ENCODE data around the gene PCBP1. TPM values are rescaled to one million over a fixed set of nuclear protein-coding genes. Genes with fewer than 3 reads are reported as not detected.

The PCBP1 gene
- total and polyA plus RNA-seq, 12 donors, result 32.8 to 511 (median 309) TPM

DNA sequence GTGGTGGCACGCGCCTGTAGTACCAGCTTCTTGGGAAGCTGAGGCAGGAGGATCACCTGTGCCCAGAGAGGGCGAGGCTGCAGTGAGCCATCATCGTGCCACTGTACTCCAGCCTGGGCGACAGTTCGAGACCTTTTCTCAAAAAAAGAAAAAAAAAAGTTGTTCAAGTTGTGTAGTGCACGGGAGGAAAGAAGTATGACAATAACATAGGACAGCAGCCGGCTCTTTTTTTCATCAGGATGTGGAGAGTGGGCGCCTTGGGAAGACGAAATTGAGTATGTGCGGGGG lies 36.5 kb downstream of the PCBP1 start:
- 12 to 19% (median 15%) methylated on average over 11 of the region's 11 CpGs for WGBS, 4 donors
- no peaks in the 10 kb centered on the region for H3K27me3 ChIP-seq
- peak overlapping the region; percentile 87 to 100 (median 96) for H3K27ac ChIP-seq
- DNase-seq, result no peak
- no peaks in the 10 kb centered on the region for H3K9me3 ChIP-seq (replicated peaks in 1 of 3)
- intact Hi-C loops (cut with DNase I), result no loop called here
- peak overlapping the region in 2 of 4 donors; percentile 34 to 60 for H3K4me3 ChIP-seq
- TF ChIP-seq, protein P1, sequence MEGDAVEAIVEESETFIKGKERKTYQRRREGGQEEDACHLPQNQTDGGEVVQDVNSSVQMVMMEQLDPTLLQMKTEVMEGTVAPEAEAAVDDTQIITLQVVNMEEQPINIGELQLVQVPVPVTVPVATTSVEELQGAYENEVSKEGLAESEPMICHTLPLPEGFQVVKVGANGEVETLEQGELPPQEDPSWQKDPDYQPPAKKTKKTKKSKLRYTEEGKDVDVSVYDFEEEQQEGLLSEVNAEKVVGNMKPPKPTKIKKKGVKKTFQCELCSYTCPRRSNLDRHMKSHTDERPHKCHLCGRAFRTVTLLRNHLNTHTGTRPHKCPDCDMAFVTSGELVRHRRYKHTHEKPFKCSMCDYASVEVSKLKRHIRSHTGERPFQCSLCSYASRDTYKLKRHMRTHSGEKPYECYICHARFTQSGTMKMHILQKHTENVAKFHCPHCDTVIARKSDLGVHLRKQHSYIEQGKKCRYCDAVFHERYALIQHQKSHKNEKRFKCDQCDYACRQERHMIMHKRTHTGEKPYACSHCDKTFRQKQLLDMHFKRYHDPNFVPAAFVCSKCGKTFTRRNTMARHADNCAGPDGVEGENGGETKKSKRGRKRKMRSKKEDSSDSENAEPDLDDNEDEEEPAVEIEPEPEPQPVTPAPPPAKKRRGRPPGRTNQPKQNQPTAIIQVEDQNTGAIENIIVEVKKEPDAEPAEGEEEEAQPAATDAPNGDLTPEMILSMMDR (IDR thresholded peaks at IDR 0.05), result peak in 1 of 6 experiments; percentile 3
- no peak for TF ChIP-seq POLR2A (IDR thresholded peaks at IDR 0.05)
- peaks cover 9 to 31% of the 10 kb centered on the region in 2 donors for H3K4me1 ChIP-seq (replicated peaks in 1 of 2)
- no peaks in the 10 kb centered on the region for H3K36me3 ChIP-seq (replicated peaks in 1 of 2)

DNA sequence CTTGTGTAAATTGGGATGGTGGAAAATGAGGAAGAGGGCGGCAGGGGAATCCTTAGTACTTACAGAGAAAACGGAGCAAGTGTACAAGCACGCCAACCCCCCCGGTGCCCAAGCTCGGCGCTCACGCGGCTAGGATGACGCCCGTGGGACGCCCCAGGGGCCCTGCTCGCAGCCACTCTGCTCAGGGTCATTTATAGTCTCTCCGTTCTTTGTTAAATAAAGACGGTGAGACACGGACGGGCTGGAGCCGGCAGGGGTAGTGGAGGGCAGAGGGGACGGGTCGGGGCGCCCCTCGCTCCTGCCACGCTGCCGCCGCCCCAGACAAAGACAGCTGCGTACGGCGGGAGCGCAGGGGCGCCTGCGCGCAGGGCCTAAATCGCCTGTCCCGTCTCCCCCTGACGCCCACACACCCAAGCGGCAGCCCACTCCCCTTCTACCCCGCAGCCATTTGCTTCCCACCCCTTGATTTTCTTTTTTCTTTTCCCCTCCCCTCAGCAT lies 37.8 kb downstream of the PCBP1 start:
- intact Hi-C loops (cut with DNase I), result no loop called here
- Histone ChIP-seq H3K9me3 (replicated peaks in 1 of 3) (no peaks in the 10 kb centered on the region), H3K27ac (peak overlapping the region; percentile 87 to 100 (median 96)), H3K4me1 (replicated peaks in 1 of 2) (peaks cover 9 to 31% of the 10 kb centered on the region in 2 donors), H3K36me3 (replicated peaks in 1 of 2) (no peaks in the 10 kb centered on the region), H3K27me3 (no peaks in the 10 kb centered on the region), H3K4me3 (peak overlapping the region in 2 of 4 donors; percentile 34 to 60)
- 0 to 1% (median 1%) methylated on average over 25 to 36 of the region's 36 CpGs for WGBS, 4 donors
- peak; percentile 72 to 85 (median 79) for DNase-seq
- TF ChIP-seq, protein P1 (IDR thresholded peaks at IDR 0.05), result no peak
- peak in 1 of 2 donors; percentile 64 for TF ChIP-seq POLR2A (IDR thresholded peaks at IDR 0.05)

DNA sequence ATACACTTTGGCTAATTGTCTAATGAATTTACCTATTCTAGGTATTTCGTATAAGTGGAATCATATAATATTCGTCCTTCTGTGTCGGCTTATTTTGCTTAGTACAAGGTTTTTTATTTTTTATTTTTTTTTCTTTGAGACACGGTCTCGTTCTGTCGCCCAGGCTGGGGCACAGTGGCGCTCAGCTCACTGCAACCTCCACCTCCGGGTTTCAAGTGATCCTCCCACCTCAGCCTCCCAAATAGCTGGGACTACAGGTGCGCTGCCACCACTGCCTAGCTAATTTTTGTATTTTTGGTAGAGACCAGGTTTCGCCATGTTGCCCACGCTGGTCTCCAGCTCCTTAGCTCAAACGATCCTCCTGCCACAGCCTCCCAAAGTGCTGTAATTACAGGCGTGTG lies 38.2 kb downstream of the PCBP1 start:
- no peak for DNase-seq
- H3K27ac ChIP-seq, result peak overlapping the region; percentile 87 to 100 (median 96)
- 58 to 66% (median 60%) methylated on average over 13 of the region's 13 CpGs for WGBS, 4 donors
- peaks cover 9 to 31% of the 10 kb centered on the region in 2 donors for H3K4me1 ChIP-seq (replicated peaks in 1 of 2)
- H3K9me3 ChIP-seq (replicated peaks in 1 of 3), result no peaks in the 10 kb centered on the region
- H3K27me3 ChIP-seq, result no peaks in the 10 kb centered on the region
- TF ChIP-seq POLR2A (IDR thresholded peaks at IDR 0.05), result no peak
- TF ChIP-seq, protein P1 (IDR thresholded peaks at IDR 0.05), result no peak
- H3K4me3 ChIP-seq, result peak overlapping the region in 2 of 4 donors; percentile 34 to 60
- no peaks in the 10 kb centered on the region for H3K36me3 ChIP-seq (replicated peaks in 1 of 2)
- intact Hi-C loops (cut with DNase I), result no loop called here

DNA sequence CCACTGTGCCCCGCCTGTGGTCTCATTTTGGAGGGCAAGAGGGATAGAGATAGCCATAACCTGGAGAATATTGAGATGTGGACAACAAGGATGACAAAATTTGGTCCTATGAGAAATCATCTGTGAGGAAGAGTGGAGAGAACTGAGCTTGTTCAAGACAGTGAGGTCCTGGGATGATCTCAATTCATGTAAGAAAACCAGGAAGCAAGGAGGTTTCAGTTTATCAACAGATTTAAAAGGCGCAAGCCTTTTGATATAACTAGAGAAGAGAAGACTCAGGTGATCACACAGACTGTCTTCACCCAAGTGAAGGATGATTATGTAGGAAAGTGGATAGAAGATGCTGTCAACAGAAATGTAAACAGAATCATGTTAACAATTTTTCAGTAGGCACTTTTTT lies 39.1 kb downstream of the PCBP1 start:
- Histone ChIP-seq H3K27ac (peak overlapping the region in 1 of 5 donors; percentile 3), H3K9me3 (replicated peaks in 1 of 3) (no peaks in the 10 kb centered on the region), H3K27me3 (no peaks in the 10 kb centered on the region), H3K36me3 (replicated peaks in 1 of 2) (no peaks in the 10 kb centered on the region), H3K4me1 (replicated peaks in 1 of 2) (peaks cover 9 to 34% of the 10 kb centered on the region in 2 donors), H3K4me3 (no peak overlapping the region)
- WGBS, 4 donors, result 92 to 98% (median 95%) methylated on average over 2 of the region's 2 CpGs
- intact Hi-C loops (cut with DNase I), result no loop called here
- no peak for TF ChIP-seq POLR2A (IDR thresholded peaks at IDR 0.05)
- TF ChIP-seq, protein P1 (IDR thresholded peaks at IDR 0.05), result no peak
- DNase-seq, result no peak

Data from adrenal gland (tissue), 12 donors.